Right atrium auricular region (tissue), 2 donors: ENCODE measurements around the gene NLRP13. TPM values are rescaled to one million over a fixed set of nuclear protein-coding genes. Genes with fewer than 3 reads are reported as not detected.

ENCODE experiments used
- DNase-seq: peaks from one replicate; pipeline ENCODE4 v3.0.0-alpha.2; 2019; ENCODE audit warnings: low spot score
- H3K27ac ChIP-seq, 2 donors: fragments of 200-600 bp; sonication (generic); 1 replicate in 1 of 2; 2 replicates in 1 of 2; pipeline ENCODE4 v1.5.1; 2016 to 2019
- H3K27me3 ChIP-seq, 2 donors: fragments of 200-600 bp; sonication (generic); one replicate each; pipeline versions ENCODE4 v1.5.1 to v1.6.0; 2017 to 2019
- H3K36me3 ChIP-seq: fragments of 200-600 bp; sonication (generic); one replicate; pipeline ENCODE4 v1.5.1; 2016
- H3K4me1 ChIP-seq, 2 donors: fragments of 200-600 bp; sonication (generic); one replicate each; pipeline versions ENCODE4 v1.5.1 to v1.6.0; 2017 to 2019
- H3K4me3 ChIP-seq, 2 donors: fragments of 200-600 bp; sonication (generic); 1 replicate in 1 of 2; 2 replicates in 1 of 2; pipeline ENCODE4 v1.5.1; 2017 to 2019; ENCODE audit warnings: mild to moderate bottlenecking in 1 of 2, moderate library complexity in 1 of 2
- H3K9me3 ChIP-seq, 2 donors: fragments of 200-600 bp; sonication (generic); one replicate each; pipeline ENCODE4 v1.5.1; 2019
- total RNA-seq, 2 donors: library from RNA; depleted of rRNA; stranded (reverse); fragments of >200 nt; gene quantifications; one replicate each; pipeline ENCODE4 v1.1.0, GENCODE V29; 2016
- TF ChIP-seq, protein P1 (sequence below), 2 donors: fragments of 200-600 bp; sonication (generic); IDR thresholded peaks; one replicate each; pipeline ENCODE4 v1.5.1; 2019; ENCODE audit warnings: antibody characterized with exemption in 2 of 2

Gene NLRP13, protein sequence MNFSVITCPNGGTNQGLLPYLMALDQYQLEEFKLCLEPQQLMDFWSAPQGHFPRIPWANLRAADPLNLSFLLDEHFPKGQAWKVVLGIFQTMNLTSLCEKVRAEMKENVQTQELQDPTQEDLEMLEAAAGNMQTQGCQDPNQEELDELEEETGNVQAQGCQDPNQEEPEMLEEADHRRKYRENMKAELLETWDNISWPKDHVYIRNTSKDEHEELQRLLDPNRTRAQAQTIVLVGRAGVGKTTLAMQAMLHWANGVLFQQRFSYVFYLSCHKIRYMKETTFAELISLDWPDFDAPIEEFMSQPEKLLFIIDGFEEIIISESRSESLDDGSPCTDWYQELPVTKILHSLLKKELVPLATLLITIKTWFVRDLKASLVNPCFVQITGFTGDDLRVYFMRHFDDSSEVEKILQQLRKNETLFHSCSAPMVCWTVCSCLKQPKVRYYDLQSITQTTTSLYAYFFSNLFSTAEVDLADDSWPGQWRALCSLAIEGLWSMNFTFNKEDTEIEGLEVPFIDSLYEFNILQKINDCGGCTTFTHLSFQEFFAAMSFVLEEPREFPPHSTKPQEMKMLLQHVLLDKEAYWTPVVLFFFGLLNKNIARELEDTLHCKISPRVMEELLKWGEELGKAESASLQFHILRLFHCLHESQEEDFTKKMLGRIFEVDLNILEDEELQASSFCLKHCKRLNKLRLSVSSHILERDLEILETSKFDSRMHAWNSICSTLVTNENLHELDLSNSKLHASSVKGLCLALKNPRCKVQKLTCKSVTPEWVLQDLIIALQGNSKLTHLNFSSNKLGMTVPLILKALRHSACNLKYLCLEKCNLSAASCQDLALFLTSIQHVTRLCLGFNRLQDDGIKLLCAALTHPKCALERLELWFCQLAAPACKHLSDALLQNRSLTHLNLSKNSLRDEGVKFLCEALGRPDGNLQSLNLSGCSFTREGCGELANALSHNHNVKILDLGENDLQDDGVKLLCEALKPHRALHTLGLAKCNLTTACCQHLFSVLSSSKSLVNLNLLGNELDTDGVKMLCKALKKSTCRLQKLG
- not detected for total RNA-seq

DNA sequence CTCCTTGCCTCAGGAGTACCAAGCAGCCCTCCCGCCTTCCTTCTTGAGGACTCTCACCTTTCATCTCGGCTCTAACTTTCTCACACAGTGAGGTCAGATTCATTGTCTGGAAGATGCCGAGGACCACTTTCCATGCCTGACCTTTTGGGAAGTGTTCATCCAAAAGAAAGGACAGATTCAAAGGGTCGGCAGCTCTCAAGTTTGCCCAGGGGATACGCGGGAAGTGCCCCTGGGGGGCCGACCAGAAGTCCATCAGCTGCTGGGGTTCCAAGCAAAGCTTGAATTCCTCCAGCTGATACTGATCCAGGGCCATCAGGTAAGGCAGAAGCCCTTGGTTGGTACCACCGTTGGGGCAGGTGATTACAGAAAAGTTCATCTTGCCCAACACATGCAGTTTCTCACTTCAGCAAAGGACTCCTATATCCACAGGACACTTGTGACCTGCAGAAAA lies at the start of gene NLRP13:
Gene NLRP13, minus strand, starts transcription at position 401 of the 451 bp plus-strand sequence. Its CDS starts 25 bp downstream, at position 376.
- Histone ChIP-seq H3K4me3 (no peak within 1 kb of the TSS), H3K36me3 (no peaks in the 10 kb centered on the region), H3K4me1 (no peaks in the 10 kb centered on the region), H3K9me3 (no peaks in the 10 kb centered on the region), H3K27ac (no peak within 1 kb of the TSS), H3K27me3 (no peaks in the 10 kb centered on the region)
- no peak for DNase-seq
- TF ChIP-seq, protein P1, sequence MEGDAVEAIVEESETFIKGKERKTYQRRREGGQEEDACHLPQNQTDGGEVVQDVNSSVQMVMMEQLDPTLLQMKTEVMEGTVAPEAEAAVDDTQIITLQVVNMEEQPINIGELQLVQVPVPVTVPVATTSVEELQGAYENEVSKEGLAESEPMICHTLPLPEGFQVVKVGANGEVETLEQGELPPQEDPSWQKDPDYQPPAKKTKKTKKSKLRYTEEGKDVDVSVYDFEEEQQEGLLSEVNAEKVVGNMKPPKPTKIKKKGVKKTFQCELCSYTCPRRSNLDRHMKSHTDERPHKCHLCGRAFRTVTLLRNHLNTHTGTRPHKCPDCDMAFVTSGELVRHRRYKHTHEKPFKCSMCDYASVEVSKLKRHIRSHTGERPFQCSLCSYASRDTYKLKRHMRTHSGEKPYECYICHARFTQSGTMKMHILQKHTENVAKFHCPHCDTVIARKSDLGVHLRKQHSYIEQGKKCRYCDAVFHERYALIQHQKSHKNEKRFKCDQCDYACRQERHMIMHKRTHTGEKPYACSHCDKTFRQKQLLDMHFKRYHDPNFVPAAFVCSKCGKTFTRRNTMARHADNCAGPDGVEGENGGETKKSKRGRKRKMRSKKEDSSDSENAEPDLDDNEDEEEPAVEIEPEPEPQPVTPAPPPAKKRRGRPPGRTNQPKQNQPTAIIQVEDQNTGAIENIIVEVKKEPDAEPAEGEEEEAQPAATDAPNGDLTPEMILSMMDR (IDR thresholded peaks at IDR 0.05): no peak

DNA sequence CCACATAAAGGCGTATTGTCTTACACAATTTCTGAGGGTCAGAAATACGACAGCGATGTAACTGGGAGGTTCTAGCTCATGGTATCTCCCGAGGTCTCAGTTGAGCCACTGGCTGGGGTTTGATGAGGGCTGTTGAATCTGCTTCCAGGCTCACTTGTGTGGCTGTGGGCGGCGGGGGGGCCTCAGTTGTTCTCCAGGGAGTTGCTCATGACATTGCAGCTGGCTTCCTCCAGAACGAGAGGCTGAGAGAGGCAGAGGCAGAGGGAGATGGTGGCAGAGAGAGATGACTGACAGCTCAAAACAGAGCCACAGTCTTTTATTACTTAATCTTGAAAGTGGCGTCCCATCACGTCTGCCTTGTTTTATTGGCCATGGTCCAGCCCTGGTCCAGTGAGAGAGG lies 48.3 kb upstream of the NLRP13 start:
- no peaks in the 10 kb centered on the region for H3K36me3 ChIP-seq
- no peaks in the 10 kb centered on the region for H3K4me1 ChIP-seq
- no peak overlapping the region for H3K27ac ChIP-seq
- TF ChIP-seq, protein P1 (IDR thresholded peaks at IDR 0.05): no peak
- DNase-seq: no peak
- peaks cover 0 to 6% of the 10 kb centered on the region in 2 donors for H3K9me3 ChIP-seq
- H3K4me3 ChIP-seq: no peak overlapping the region
- no peaks in the 10 kb centered on the region for H3K27me3 ChIP-seq

DNA sequence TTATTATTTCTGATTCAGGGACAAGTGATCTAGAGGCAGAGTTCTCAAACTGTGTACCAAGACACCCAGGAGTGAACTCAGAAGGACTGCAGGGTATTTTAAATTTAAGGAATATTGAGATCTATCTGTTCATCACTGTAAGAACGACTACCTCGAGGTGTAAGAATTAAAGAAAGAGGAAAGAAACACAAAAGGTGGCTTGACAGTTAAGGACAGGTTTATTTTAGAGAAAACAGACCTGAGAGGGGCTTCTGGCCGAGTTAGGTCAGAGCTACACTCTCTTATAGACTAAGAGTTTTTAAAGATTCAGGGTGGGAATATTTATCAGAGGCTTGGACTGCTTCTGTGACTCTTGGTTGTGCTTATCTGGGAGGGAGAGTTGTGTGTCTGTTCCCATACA lies 41.8 kb upstream of the NLRP13 start:
- H3K4me3 ChIP-seq: no peak overlapping the region
- H3K27ac ChIP-seq: no peak overlapping the region
- TF ChIP-seq, protein P1 (IDR thresholded peaks at IDR 0.05): no peak
- no peak for DNase-seq
- H3K36me3 ChIP-seq: no peaks in the 10 kb centered on the region
- H3K9me3 ChIP-seq: no peaks in the 10 kb centered on the region
- no peaks in the 10 kb centered on the region for H3K27me3 ChIP-seq
- H3K4me1 ChIP-seq: no peaks in the 10 kb centered on the region

DNA sequence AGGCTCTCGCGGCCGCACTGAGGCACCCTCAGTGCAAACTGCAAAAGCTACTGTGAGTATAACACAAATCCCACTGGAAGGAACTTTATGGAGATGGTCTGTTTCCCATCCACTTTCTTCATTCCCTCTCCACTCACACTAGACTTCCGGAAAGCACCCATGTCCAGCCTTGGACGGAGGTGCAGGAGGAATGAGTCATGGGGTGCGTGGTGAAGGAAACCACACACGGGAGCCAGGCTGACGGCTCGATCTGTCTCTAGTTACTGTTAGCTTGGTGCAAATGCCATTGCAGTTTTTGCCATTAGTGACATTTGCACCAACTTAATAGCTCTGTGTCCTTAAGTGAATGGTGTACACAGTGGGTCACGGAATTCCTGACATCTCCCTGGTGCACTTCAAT lies 30.1 kb upstream of the NLRP13 start:
- no peak for DNase-seq

DNA sequence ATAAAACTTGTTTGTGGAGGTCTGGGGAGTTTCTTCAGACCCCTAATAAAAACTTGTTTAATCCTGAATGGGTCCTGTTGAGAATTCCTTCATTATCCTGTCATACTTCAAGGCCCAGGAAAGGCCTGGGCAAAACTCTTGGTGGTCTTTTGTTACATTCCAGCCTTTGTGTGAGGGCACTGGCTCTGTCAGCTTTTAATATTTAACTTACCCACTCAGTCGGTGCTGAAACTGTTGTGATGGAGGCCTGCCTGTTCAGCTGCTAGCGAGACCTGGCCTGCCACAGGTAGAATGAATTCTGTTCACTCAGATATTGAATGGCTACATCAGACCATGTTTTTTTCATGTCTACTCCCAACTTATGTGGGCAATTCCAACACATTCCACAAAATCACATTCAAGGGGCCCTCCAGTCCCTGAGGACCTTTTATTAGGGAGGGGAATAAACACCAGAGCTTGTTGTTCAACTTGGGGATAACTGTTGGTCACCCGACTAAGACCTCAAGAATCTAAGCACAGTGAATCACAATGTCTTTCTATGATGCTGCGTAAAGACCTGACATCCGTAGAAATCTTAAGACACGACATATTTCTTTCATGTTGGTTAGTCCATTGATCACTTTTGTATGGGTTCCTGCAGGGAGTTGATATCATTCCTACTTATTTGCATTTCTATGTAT lies 28.0 kb upstream of the NLRP13 start:
- Histone ChIP-seq H3K36me3 (no peaks in the 10 kb centered on the region), H3K4me3 (no peak overlapping the region), H3K27me3 (no peaks in the 10 kb centered on the region), H3K27ac (no peak overlapping the region), H3K9me3 (no peaks in the 10 kb centered on the region), H3K4me1 (no peaks in the 10 kb centered on the region)
- TF ChIP-seq, protein P1 (IDR thresholded peaks at IDR 0.05): no peak
- DNase-seq: no peak

More for the DNA sequence above, 30.1 kb upstream of the NLRP13 start:
- H3K4me1 ChIP-seq: no peaks in the 10 kb centered on the region
- TF ChIP-seq, protein P1 (IDR thresholded peaks at IDR 0.05): no peak
- no peak overlapping the region for H3K27ac ChIP-seq
- H3K36me3 ChIP-seq: no peaks in the 10 kb centered on the region
- H3K9me3 ChIP-seq: no peaks in the 10 kb centered on the region
- no peaks in the 10 kb centered on the region for H3K27me3 ChIP-seq
- H3K4me3 ChIP-seq: no peak overlapping the region
